SK-N-SH treated with all-trans-retinoic acid at 6 μM for 48 hours (cell line): ENCODE results near the gene FAM163A.

Experiments used
- ISL1 ChIP-seq: fragments of 250-450 bp; sonication (Bioruptor Pico); IDR thresholded peaks from 2 replicates; pipeline ENCODE4 v2.1.2; 2022; ENCODE audit warnings: mild to moderate bottlenecking, moderate library complexity
- TF ChIP-seq, protein P1 (sequence below): fragments of 250-450 bp; sonication (Bioruptor Pico); IDR thresholded peaks from 2 replicates; pipeline ENCODE4 v1.8.0; 2020; ENCODE audit warnings: mild to moderate bottlenecking, moderate library complexity, borderline replicate concordance
- TF ChIP-seq, protein P2 (sequence below): fragments of 250-450 bp; sonication (Bioruptor Pico); IDR thresholded peaks from 2 replicates; pipeline ENCODE4 v1.5.0; 2020; ENCODE audit warnings: mild to moderate bottlenecking, moderate library complexity

DNA sequence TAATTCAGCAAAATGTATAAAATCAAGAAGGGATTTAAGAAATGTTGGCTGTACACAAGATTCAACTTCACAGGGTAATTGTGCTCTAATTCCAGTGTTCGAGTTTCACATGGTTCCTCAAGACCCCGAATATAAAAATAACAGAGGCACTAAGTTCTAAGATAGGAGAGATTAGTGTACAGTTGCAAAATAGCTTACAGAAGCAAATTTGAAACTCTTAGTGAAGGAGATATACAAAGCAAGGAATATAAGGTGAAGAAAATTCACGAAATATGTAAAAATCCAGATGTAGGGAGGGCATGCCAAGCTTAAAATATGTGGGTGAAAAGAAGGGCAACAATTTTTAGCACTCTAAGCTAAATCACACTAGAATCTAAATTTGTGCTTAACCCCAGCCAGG is 105.1 kb downstream of the FAM163A start:
- TF ChIP-seq, protein P1, sequence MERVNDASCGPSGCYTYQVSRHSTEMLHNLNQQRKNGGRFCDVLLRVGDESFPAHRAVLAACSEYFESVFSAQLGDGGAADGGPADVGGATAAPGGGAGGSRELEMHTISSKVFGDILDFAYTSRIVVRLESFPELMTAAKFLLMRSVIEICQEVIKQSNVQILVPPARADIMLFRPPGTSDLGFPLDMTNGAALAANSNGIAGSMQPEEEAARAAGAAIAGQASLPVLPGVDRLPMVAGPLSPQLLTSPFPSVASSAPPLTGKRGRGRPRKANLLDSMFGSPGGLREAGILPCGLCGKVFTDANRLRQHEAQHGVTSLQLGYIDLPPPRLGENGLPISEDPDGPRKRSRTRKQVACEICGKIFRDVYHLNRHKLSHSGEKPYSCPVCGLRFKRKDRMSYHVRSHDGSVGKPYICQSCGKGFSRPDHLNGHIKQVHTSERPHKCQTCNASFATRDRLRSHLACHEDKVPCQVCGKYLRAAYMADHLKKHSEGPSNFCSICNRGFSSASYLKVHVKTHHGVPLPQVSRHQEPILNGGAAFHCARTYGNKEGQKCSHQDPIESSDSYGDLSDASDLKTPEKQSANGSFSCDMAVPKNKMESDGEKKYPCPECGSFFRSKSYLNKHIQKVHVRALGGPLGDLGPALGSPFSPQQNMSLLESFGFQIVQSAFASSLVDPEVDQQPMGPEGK (CRISPR knock-in tag) = no peak
- TF ChIP-seq ISL1 (CRISPR knock-in tag) = no peak
- TF ChIP-seq, protein P2, sequence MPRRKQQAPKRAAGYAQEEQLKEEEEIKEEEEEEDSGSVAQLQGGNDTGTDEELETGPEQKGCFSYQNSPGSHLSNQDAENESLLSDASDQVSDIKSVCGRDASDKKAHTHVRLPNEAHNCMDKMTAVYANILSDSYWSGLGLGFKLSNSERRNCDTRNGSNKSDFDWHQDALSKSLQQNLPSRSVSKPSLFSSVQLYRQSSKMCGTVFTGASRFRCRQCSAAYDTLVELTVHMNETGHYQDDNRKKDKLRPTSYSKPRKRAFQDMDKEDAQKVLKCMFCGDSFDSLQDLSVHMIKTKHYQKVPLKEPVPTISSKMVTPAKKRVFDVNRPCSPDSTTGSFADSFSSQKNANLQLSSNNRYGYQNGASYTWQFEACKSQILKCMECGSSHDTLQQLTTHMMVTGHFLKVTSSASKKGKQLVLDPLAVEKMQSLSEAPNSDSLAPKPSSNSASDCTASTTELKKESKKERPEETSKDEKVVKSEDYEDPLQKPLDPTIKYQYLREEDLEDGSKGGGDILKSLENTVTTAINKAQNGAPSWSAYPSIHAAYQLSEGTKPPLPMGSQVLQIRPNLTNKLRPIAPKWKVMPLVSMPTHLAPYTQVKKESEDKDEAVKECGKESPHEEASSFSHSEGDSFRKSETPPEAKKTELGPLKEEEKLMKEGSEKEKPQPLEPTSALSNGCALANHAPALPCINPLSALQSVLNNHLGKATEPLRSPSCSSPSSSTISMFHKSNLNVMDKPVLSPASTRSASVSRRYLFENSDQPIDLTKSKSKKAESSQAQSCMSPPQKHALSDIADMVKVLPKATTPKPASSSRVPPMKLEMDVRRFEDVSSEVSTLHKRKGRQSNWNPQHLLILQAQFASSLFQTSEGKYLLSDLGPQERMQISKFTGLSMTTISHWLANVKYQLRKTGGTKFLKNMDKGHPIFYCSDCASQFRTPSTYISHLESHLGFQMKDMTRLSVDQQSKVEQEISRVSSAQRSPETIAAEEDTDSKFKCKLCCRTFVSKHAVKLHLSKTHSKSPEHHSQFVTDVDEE (CRISPR knock-in tag) = no peak
